ENCODE data around the gene TSGA10IP. TPM values are rescaled to one million over a fixed set of nuclear protein-coding genes. Genes with fewer than 3 reads are reported as not detected.

Gene TSGA10IP
- total RNA-seq, 1 donor from 2014 or later: not detected

DNA sequence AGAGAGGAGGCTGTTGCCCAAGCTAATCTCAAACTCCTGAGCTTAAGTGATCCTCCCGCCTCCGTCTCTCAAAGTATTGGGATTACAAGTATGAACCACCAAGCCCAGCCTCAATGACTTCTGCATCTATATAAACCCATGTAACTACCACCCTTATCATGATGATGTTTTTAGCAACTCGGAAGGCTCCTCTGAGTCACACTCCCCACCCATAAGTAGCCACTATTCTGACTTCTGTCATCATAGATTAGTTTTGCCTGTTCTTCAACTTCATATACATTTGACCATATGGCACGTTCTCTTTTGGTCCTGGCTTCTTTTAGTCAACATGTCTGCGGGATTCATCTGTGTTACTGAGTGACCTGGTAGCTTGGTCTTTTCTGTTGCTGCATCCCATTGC, 38.7 kb upstream of the TSGA10IP start:
- no peaks in the 10 kb centered on the region for H3K36me3 ChIP-seq (ENCODE audit: control insufficient read depth, insufficient read depth, low read length)

DNA sequence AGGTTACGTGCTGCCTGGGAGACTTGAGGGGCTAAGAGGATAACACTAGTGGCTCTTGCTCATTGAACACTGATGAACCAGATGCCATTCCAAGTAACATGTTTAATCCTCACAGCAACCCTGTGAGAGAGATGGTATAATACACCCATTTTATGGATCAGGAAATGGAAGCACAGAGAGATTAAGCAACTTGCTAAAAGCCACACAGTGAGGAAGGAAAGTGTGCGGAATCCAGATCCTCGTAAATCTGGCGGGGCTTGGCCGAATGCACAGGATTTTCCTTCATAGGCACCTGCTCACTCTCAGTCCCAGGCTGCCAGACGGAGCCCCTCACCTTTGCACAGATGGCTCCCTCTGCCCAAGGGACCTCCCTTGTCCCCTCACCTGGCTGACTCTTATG, 37.4 kb upstream of the TSGA10IP start:
- DNase-seq (ENCODE audit: low read depth): no peak
- no peaks in the 10 kb centered on the region for H3K27me3 ChIP-seq (ENCODE audit: control insufficient read depth, insufficient read depth, low read length)

More for the DNA sequence above, 38.7 kb upstream of the TSGA10IP start:
- DNase-seq (ENCODE audit: low read depth): no peak
- no peaks in the 10 kb centered on the region for H3K27me3 ChIP-seq (ENCODE audit: control insufficient read depth, insufficient read depth, low read length)
- H3K4me3 ChIP-seq (ENCODE audit: low read depth, low read length): no peak overlapping the region
- TF ChIP-seq, protein P1, sequence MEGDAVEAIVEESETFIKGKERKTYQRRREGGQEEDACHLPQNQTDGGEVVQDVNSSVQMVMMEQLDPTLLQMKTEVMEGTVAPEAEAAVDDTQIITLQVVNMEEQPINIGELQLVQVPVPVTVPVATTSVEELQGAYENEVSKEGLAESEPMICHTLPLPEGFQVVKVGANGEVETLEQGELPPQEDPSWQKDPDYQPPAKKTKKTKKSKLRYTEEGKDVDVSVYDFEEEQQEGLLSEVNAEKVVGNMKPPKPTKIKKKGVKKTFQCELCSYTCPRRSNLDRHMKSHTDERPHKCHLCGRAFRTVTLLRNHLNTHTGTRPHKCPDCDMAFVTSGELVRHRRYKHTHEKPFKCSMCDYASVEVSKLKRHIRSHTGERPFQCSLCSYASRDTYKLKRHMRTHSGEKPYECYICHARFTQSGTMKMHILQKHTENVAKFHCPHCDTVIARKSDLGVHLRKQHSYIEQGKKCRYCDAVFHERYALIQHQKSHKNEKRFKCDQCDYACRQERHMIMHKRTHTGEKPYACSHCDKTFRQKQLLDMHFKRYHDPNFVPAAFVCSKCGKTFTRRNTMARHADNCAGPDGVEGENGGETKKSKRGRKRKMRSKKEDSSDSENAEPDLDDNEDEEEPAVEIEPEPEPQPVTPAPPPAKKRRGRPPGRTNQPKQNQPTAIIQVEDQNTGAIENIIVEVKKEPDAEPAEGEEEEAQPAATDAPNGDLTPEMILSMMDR (IDR thresholded peaks at IDR 0.05; ENCODE audit: insufficient read depth, low read length, poor library complexity, severe bottlenecking): no peak

DNA sequence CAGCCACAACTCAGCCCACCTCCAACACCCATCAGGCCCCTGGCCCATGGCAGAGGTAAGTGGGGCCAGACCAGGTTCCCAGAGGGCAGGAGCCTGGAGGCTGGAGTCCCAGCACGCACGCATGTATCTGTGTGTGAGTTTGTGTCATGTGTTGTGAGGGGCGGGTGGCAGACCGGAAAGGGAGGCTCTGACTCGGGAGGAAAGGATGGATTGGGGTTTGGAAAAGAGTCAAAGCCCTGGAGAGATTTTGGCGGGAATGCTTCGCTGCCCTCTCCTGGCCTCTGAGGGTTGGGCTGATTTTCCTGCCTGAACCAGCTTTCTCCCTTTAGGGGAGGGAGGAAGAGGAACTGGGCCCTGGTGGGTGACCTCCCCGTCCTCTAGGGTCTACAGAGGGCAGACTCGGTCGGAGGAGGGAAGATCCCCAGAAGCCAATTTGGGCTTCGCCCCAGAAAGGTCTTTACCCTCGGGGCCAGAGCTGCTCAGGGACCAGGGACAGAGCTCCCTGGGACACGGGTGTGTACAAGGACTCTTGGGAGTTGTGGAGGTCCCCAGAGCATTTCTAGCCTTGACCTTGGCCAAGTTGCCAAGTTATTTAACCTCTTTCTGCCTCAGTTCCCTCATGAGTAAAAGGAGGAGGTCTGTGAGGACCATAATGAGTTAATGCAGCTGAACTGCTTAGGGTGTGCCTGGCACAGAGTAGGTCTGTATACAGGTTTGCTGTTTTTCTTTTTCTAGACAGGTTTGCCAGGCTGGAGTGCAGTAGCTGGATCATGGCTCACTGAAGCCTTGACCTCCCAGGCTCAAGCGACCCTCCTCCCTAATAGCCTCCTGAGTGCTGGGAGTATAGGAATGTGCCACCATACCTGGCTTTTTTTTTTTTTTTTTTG, 33.4 kb upstream of the TSGA10IP start:
- no peak for DNase-seq (ENCODE audit: low read depth)
- TF ChIP-seq, protein P1 (IDR thresholded peaks at IDR 0.05; ENCODE audit: insufficient read depth, low read length, poor library complexity, severe bottlenecking): peak; percentile 38
- Histone ChIP-seq H3K4me3 (ENCODE audit: low read depth, low read length) (no peak overlapping the region), H3K27me3 (ENCODE audit: control insufficient read depth, insufficient read depth, low read length) (no peaks in the 10 kb centered on the region), H3K36me3 (ENCODE audit: control insufficient read depth, insufficient read depth, low read length) (no peaks in the 10 kb centered on the region)

More for the DNA sequence above, 37.4 kb upstream of the TSGA10IP start:
- TF ChIP-seq, protein P1 (IDR thresholded peaks at IDR 0.05; ENCODE audit: insufficient read depth, low read length, poor library complexity, severe bottlenecking): no peak
- no peak overlapping the region for H3K4me3 ChIP-seq (ENCODE audit: low read depth, low read length)
- no peaks in the 10 kb centered on the region for H3K36me3 ChIP-seq (ENCODE audit: control insufficient read depth, insufficient read depth, low read length)

DNA sequence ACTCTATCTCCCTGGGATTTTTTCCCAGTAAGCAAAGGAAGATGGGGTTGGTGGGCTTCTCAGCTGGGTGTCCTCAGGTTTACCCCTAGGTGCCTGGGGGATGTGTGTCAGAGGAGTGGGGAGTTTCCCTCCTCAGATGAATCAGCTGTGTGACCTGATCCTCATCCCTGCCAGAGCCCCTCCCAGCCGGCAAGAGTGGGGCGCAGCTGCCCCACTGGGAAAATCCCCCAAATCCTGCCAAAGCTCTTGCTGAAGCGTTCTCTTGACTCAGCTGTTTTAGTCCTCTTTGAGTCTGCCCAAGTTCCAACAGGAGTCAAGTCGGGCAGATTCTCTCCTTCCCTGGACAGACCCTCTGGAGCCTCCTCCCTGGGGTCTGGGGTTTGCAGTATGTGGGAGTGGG, 32.4 kb upstream of the TSGA10IP start:
- no peak for DNase-seq (ENCODE audit: low read depth)
- Histone ChIP-seq H3K4me3 (ENCODE audit: low read depth, low read length) (no peak overlapping the region), H3K27me3 (ENCODE audit: control insufficient read depth, insufficient read depth, low read length) (no peaks in the 10 kb centered on the region), H3K36me3 (ENCODE audit: control insufficient read depth, insufficient read depth, low read length) (no peaks in the 10 kb centered on the region)
- TF ChIP-seq, protein P1 (IDR thresholded peaks at IDR 0.05; ENCODE audit: insufficient read depth, low read length, poor library complexity, severe bottlenecking): no peak

DNA sequence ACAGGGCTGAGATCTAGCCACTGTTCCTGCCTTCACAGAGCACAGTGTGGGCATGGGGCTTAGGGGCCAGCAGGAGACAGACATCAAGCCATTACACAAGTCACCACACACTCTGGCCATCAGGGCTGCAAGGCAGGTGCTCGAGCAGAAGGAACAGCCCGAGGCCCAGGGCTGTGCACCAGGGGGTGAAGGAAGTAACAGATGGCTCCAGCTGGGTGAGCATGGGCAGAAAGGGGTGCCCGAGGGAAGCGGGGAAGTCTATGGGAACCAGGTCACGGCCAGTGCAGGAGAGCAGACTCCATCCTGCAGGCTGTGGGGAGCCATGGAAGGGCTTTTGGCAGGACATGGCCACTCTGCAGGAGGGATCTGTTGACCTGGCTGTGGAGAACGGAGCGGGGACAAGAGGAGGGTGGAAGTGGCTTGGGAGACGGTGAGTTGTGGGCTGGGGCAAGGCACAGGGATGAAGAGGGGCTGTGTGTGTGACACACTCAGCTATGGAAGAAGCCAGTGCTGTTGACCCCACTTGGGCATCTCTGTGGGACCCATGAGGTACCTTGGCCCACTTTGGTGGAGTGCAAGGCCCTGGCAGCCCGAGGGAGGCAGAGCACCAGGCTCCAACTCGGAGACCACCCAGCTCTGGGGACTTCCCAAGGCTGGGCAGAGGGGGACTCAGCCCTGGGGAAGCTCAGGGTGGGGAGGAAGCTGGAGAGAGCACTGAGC, 30.0 kb upstream of the TSGA10IP start:
- Histone ChIP-seq H3K36me3 (ENCODE audit: control insufficient read depth, insufficient read depth, low read length) (no peaks in the 10 kb centered on the region), H3K4me3 (ENCODE audit: low read depth, low read length) (no peak overlapping the region), H3K27me3 (ENCODE audit: control insufficient read depth, insufficient read depth, low read length) (no peaks in the 10 kb centered on the region)
- TF ChIP-seq, protein P1 (IDR thresholded peaks at IDR 0.05; ENCODE audit: insufficient read depth, low read length, poor library complexity, severe bottlenecking): no peak
- no peak for DNase-seq (ENCODE audit: low read depth)

Data from kidney epithelial cell (primary cell).